Astrocyte (in vitro differentiated cells and primary cell): ENCODE results near the gene GBA3. TPM values are rescaled to one million over a fixed set of nuclear protein-coding genes. Genes with fewer than 3 reads are reported as not detected.

Experiments used
- DNase-seq: peaks from one replicate; pipeline ENCODE4 v3.0.0-alpha.2; 2010; ENCODE audit warnings: low read depth
- FAIRE-seq: peaks from 2 replicates; lab custom pipeline; 2011; peaks lifted over from hg19 to GRCh38; lab: Jason Lieb, UNC
- H2AFZ ChIP-seq: 2 replicates; pipeline ENCODE4 v1.6.0; 2012; ENCODE audit warnings: low read depth, low read length, inconsistent platforms
- H3K27ac ChIP-seq: 2 replicates; pipeline ENCODE4 v1.5.1; 2011; ENCODE audit warnings: low read depth, low read length, inconsistent platforms
- H3K27me3 ChIP-seq: 2 replicates; pipeline ENCODE4 v1.6.0; 2011; ENCODE audit warnings: low read length, inconsistent platforms; ENCODE audit not compliant: insufficient read depth
- H3K36me3 ChIP-seq: 2 replicates; pipeline ENCODE4 v1.5.1; 2011; ENCODE audit warnings: low read length, inconsistent platforms; ENCODE audit not compliant: insufficient read depth
- H3K4me1 ChIP-seq: 2 replicates; pipeline ENCODE4 v1.5.1; 2011; ENCODE audit warnings: low read length, inconsistent platforms; ENCODE audit not compliant: insufficient read depth
- H3K4me2 ChIP-seq: 2 replicates; pipeline ENCODE4 v1.6.0; 2012; ENCODE audit warnings: low read length, inconsistent platforms
- H3K4me3 ChIP-seq: 2 replicates; pipeline ENCODE4 v1.5.1; 2011; ENCODE audit warnings: low read depth, mild to moderate bottlenecking, low read length, inconsistent platforms; ENCODE audit not compliant: insufficient read depth
- H3K79me2 ChIP-seq: 2 replicates; pipeline ENCODE4 v1.6.0; 2012; ENCODE audit warnings: mild to moderate bottlenecking, low read length, inconsistent platforms; ENCODE audit not compliant: insufficient read depth
- H3K9ac ChIP-seq: 2 replicates; pipeline ENCODE4 v1.6.0; 2012; ENCODE audit warnings: mild to moderate bottlenecking, low read length, inconsistent platforms
- H3K9me3 ChIP-seq: 2 replicates; pipeline ENCODE4 v1.5.1; 2012; ENCODE audit warnings: low read depth, mild to moderate bottlenecking, low read length, inconsistent platforms; ENCODE audit not compliant: insufficient read depth
- H4K20me1 ChIP-seq: 2 replicates; pipeline ENCODE4 v1.6.0; 2012; ENCODE audit warnings: low read length, inconsistent platforms; ENCODE audit not compliant: insufficient read depth
- H3K27ac Mint-ChIP-seq: one replicate; pipeline ENCODE4 v1.8.0; 2021; ENCODE audit warnings: mild to moderate bottlenecking, mixed read lengths; ENCODE audit not compliant: unreplicated experiment
- H3K27me3 Mint-ChIP-seq: one replicate; pipeline ENCODE4 v1.8.0; 2021; ENCODE audit warnings: low read depth, mixed read lengths; ENCODE audit not compliant: unreplicated experiment
- H3K36me3 Mint-ChIP-seq: one replicate; pipeline ENCODE4 v1.8.0; 2021; ENCODE audit warnings: low read depth, mixed read lengths; ENCODE audit not compliant: unreplicated experiment
- H3K4me1 Mint-ChIP-seq: one replicate; pipeline ENCODE4 v1.8.0; 2021; ENCODE audit warnings: low read depth, mixed read lengths; ENCODE audit not compliant: unreplicated experiment
- H3K4me3 Mint-ChIP-seq: one replicate; pipeline ENCODE4 v1.8.0; 2021; ENCODE audit warnings: mild to moderate bottlenecking, moderate library complexity, mixed read lengths; ENCODE audit not compliant: unreplicated experiment
- H3K9me3 Mint-ChIP-seq: one replicate; pipeline ENCODE4 v1.8.0; 2021; ENCODE audit warnings: mild to moderate bottlenecking, mixed read lengths; ENCODE audit not compliant: unreplicated experiment
- EZH2 ChIP-seq: IDR thresholded peaks from 2 replicates; pipeline ENCODE4 v1.6.1; 2012; ENCODE audit warnings: mild to moderate bottlenecking, low read length, inconsistent platforms; ENCODE audit not compliant: insufficient read depth
- total RNA-seq: library from RNA; stranded (reverse); gene quantifications from 2 replicates; pipeline ENCODE4 v1.2.1, GENCODE V29; 2021
- TF ChIP-seq, protein P1 (sequence below): IDR thresholded peaks from 2 replicates; pipeline ENCODE4 v1.5.1; 2011; ENCODE audit warnings: low read depth, mild to moderate bottlenecking, inconsistent platforms, low read length, moderate library complexity; ENCODE audit not compliant: insufficient read depth

GBA3 gene
- total RNA-seq, 1 donor from 2014 or later: not detected

- no peak for DNase-seq
- Histone ChIP-seq H3K79me2 (no peaks in the 10 kb centered on the region), H2AFZ (no peak overlapping the region), H4K20me1 (no peaks in the 10 kb centered on the region), H3K36me3 (no peaks in the 10 kb centered on the region), H3K9ac (no peak overlapping the region), H3K27ac (no peak overlapping the region), H3K4me3 (no peak overlapping the region), H3K4me1 (no peaks in the 10 kb centered on the region), H3K27me3 (no peaks in the 10 kb centered on the region), H3K9me3 (no peaks in the 10 kb centered on the region), H3K4me2 (no peak overlapping the region)
- Mint-ChIP-seq H3K36me3 (no peaks in the 10 kb centered on the region), H3K27ac (no peak overlapping the region), H3K4me1 (peaks cover 2% of the 10 kb centered on the region), H3K27me3 (no peaks in the 10 kb centered on the region), H3K4me3 (no peak overlapping the region), H3K9me3 (peaks cover 5% of the 10 kb centered on the region)
- TF ChIP-seq EZH2: no peak
- TF ChIP-seq, protein P1, sequence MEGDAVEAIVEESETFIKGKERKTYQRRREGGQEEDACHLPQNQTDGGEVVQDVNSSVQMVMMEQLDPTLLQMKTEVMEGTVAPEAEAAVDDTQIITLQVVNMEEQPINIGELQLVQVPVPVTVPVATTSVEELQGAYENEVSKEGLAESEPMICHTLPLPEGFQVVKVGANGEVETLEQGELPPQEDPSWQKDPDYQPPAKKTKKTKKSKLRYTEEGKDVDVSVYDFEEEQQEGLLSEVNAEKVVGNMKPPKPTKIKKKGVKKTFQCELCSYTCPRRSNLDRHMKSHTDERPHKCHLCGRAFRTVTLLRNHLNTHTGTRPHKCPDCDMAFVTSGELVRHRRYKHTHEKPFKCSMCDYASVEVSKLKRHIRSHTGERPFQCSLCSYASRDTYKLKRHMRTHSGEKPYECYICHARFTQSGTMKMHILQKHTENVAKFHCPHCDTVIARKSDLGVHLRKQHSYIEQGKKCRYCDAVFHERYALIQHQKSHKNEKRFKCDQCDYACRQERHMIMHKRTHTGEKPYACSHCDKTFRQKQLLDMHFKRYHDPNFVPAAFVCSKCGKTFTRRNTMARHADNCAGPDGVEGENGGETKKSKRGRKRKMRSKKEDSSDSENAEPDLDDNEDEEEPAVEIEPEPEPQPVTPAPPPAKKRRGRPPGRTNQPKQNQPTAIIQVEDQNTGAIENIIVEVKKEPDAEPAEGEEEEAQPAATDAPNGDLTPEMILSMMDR: no peak
- no peak for FAIRE-seq
Observed at GRCh38 chr4:22719218-22719617, 26.5 kb downstream of the GBA3 start.

GRCh38 chr4:22720091-22720490, 27.4 kb downstream of the GBA3 start:
- H3K27ac ChIP-seq: peak overlapping the region; percentile 37
- no peaks in the 10 kb centered on the region for H3K9me3 ChIP-seq
- no peak overlapping the region for H2AFZ ChIP-seq
- no peaks in the 10 kb centered on the region for H3K79me2 ChIP-seq
- no peaks in the 10 kb centered on the region for H3K36me3 ChIP-seq
- no peak overlapping the region for H3K4me3 ChIP-seq
- no peaks in the 10 kb centered on the region for H3K27me3 ChIP-seq
- DNase-seq: peak; percentile 69
- H3K9ac ChIP-seq: no peak overlapping the region
- Mint-ChIP-seq H3K9me3 (peaks cover 5% of the 10 kb centered on the region), H3K4me1 (peaks cover 2% of the 10 kb centered on the region), H3K4me3 (no peak overlapping the region), H3K27me3 (no peaks in the 10 kb centered on the region), H3K27ac (peak overlapping the region; percentile 28), H3K36me3 (no peaks in the 10 kb centered on the region)
- no peak for FAIRE-seq
- no peak for TF ChIP-seq EZH2
- TF ChIP-seq, protein P1: no peak
- no peaks in the 10 kb centered on the region for H4K20me1 ChIP-seq
- no peak overlapping the region for H3K4me2 ChIP-seq
- no peaks in the 10 kb centered on the region for H3K4me1 ChIP-seq

- Mint-ChIP-seq H3K27me3 (no peaks in the 10 kb centered on the region), H3K36me3 (no peaks in the 10 kb centered on the region), H3K9me3 (peaks cover 5% of the 10 kb centered on the region), H3K27ac (no peak overlapping the region), H3K4me1 (peaks cover 2% of the 10 kb centered on the region), H3K4me3 (no peak overlapping the region)
- H3K9me3 ChIP-seq: no peaks in the 10 kb centered on the region
- no peaks in the 10 kb centered on the region for H3K36me3 ChIP-seq
- no peak overlapping the region for H3K4me3 ChIP-seq
- no peak overlapping the region for H2AFZ ChIP-seq
- no peaks in the 10 kb centered on the region for H3K79me2 ChIP-seq
- no peaks in the 10 kb centered on the region for H4K20me1 ChIP-seq
- H3K9ac ChIP-seq: no peak overlapping the region
- no peak for FAIRE-seq
- TF ChIP-seq, protein P1: no peak
- no peak for TF ChIP-seq EZH2
- no peak overlapping the region for H3K27ac ChIP-seq
- no peak overlapping the region for H3K4me2 ChIP-seq
- H3K27me3 ChIP-seq: no peaks in the 10 kb centered on the region
- no peaks in the 10 kb centered on the region for H3K4me1 ChIP-seq
- no peak for DNase-seq
Observed at GRCh38 chr4:22721204-22721603, 28.5 kb downstream of the GBA3 start.
